Muscle of leg (tissue), 11 donors: ENCODE measurements around the gene SOCS4. TPM values are rescaled to one million over a fixed set of nuclear protein-coding genes. Genes with fewer than 3 reads are reported as not detected.

Experiments
- DNase-seq: peaks from one replicate; pipeline ENCODE4 v3.0.0; 2013
- H3K27ac ChIP-seq: one replicate; pipeline ENCODE4 v1.5.1; 2013; ENCODE audit warnings: mild to moderate bottlenecking, low read length, control low read depth
- H3K27me3 ChIP-seq: one replicate; pipeline ENCODE4 v1.6.1; 2013; ENCODE audit warnings: low read length; ENCODE audit not compliant: control insufficient read depth, insufficient read depth
- H3K36me3 ChIP-seq: one replicate; pipeline ENCODE4 v1.6.1; 2013; ENCODE audit warnings: low read length; ENCODE audit not compliant: control insufficient read depth, insufficient read depth
- H3K4me1 ChIP-seq: one replicate; pipeline ENCODE4 v1.6.1; 2013; ENCODE audit warnings: low read length; ENCODE audit not compliant: control insufficient read depth, insufficient read depth
- H3K4me3 ChIP-seq: one replicate; pipeline ENCODE4 v1.5.1; 2013; ENCODE audit warnings: low read length, control low read depth
- H3K9me3 ChIP-seq: replicated peaks from 2 replicates; pipeline ENCODE4 v1.6.1; 2013; ENCODE audit warnings: low read depth, low read length; ENCODE audit not compliant: control insufficient read depth
- WGBS: methylation state at CpG from one replicate; pipeline ENCODE4 v1.1.5; 2013; ENCODE audit warnings: missing lambda C conversion rate; ENCODE audit not compliant: insufficient coverage; 5-methylcytosine and 5-hydroxymethylcytosine counted together
- polyA plus RNA-seq, 8 donors: library from polyadenylated mRNA; unstranded; fragments of 120-200 nt; gene quantifications; one replicate each; pipeline versions ENCODE4 v1.2.1 to v1.2.3, GENCODE V29; 2013; ENCODE audit warnings: inconsistent platforms in 1 of 8, low replicate concordance in 1 of 8; ENCODE audit not compliant: insufficient read length in 8 of 8, insufficient read depth in 1 of 8
- total RNA-seq: library from RNA; stranded (reverse); fragments of 120-200 nt; gene quantifications from one replicate; pipeline ENCODE4 v1.2.4, GENCODE V29; 2013

Gene SOCS4
- total and polyA plus RNA-seq, 9 donors: 6.4 to 11.5 (median 9.4) TPM

DNA sequence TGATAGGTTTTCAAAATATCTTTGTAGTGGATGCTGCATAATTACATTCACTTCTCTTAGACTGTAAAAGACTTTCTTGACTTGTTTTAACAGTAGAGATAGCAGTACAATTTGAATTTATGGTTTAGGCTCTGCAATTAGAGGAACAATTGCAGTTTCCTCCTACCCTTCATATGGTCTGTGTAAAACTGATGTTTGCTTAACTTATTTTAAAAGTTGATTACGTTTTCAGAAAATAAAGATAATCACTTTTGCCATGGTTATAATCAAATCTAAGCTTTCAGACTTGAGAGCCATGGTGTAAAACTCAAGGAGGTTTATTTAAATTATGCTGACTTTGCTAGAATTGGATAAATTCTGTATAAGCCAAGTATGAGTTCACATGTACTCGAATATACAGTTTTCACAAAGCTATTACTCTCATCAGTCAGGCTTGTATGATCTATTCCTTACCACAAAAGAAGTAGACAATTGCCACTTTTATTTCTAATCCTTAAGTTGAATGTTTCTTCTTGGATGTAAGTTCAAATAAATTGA, 21.9 kb downstream of the SOCS4 start:
- DNase-seq: no peak

DNA sequence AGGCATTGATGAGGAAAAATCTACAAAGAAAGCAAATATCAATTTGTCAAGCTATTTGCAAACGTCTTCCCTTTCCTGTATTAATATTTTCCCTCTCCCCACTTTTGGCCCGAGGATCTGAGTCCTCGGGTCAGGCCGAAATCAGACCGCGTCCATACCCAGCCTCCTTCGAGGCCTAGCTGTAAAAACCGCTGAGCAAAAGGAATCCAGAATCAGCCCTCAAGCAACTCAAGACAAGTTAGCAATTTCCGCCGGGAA, 24.1 kb downstream of the SOCS4 start:
- Histone ChIP-seq H3K27me3 (no peaks in the 10 kb centered on the region), H3K4me3 (peak overlapping the region; percentile 57), H3K4me1 (peaks cover 11% of the 10 kb centered on the region), H3K9me3 (no peaks in the 10 kb centered on the region), H3K36me3 (no peaks in the 10 kb centered on the region), H3K27ac (peak overlapping the region; percentile 99)
- WGBS: 0% methylated on average over 10 of the region's 10 CpGs
- DNase-seq: no peak

More for the DNA sequence above, 21.9 kb downstream of the SOCS4 start:
- Histone ChIP-seq H3K9me3 (no peaks in the 10 kb centered on the region), H3K4me1 (peaks cover 11% of the 10 kb centered on the region), H3K4me3 (no peak overlapping the region), H3K27me3 (no peaks in the 10 kb centered on the region), H3K27ac (no peak overlapping the region), H3K36me3 (peaks cover 1% of the 10 kb centered on the region)
- WGBS: no CpG with 5 or more reads among the region's 2 CpGs

DNA sequence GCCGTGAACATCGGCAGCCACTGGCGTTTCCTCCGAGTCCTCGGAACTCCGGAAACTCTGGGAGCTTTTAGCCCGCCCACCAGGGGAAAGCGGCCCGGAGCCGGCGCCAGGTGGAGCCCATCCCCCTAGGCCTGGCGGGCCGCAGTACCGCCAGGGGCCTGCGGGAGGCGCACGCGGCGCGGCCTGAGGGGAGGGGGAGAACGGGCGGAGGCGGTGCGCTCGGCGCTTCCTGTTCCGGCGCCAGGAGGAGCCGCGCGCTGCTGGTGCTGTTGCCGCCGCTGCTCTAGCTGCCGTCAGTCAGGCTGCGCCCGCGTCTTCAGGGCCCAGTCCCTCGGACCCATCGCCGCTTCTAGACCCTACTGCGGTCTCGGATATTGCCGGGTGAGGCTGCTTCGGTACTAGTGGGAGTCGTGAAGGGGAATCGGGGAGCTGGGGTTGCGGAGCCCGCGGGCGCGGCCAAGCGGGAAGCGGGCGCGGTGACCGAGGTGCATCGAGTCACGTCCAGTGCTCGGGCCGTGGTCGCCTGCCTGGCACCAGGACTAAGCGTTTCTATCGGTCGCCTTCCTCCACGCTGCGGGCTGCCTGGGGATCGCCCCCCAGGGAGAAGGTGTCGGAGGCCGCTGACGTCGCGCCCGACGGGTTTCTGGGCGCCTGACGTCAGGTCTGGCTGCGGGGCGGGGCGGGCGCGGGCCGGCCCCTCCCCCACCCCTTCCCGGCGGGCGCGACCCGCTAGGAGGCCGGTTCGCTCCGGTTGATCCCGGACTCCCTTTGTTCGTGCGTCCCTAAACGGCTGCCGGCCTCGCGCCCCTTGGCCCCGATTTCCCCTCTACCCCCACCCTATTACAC, 24.6 kb downstream of the SOCS4 start, which contains the start of gene MAPK1IP1L:
Gene MAPK1IP1L (plus strand): TSS at position 225 of the 846 bp plus-strand sequence. CDS start 10,037 bp downstream, outside the sequence.
- H3K9me3 ChIP-seq: no peaks in the 10 kb centered on the region
- under 1% methylated on average over 75 of the region's 98 CpGs for WGBS
- H3K27ac ChIP-seq: peak within 1 kb of the TSS; percentile 99
- H3K4me3 ChIP-seq: peak within 1 kb of the TSS; percentile 78
- H3K36me3 ChIP-seq: no peaks in the 10 kb centered on the region
- no peaks in the 10 kb centered on the region for H3K27me3 ChIP-seq
- DNase-seq: peak; percentile 97
- H3K4me1 ChIP-seq: peaks cover 11% of the 10 kb centered on the region

DNA sequence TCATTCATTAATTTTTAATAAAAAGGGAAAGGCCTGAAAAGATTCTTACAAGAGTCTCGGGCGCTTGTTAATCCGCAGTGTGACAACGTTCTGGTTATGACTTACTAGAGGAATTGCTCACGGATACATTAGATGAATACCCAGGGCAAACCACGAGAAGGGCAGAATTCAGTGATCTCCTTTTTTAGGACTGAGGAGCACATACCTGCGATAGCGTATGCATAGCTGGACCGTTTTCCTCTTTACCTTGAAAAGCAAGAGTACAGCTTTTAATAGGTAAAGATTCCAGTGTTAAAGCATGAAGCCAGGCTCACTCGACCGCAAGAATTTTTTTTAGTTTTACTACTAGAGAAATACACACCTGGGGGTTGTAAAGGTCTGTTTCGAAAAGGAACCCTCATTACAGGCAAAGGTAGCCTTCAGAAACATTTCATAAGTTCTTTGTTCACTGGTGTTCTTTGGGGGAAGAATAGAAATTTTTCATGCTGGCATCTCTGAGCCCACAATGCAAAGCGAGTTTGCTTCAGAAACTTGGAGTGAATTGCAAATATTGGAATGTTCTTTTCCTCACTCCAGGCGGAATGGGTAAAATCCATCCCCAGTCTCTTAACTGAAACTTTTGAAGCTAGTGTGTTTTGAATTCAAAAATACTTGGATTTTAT, 25.4 kb downstream of the SOCS4 start:
- no peaks in the 10 kb centered on the region for H3K27me3 ChIP-seq
- WGBS: 0% methylated on average over 6 of the region's 14 CpGs
- peak overlapping the region; percentile 78 for H3K4me3 ChIP-seq
- H3K27ac ChIP-seq: peak overlapping the region; percentile 98
- peaks cover 11% of the 10 kb centered on the region for H3K4me1 ChIP-seq
- no peaks in the 10 kb centered on the region for H3K36me3 ChIP-seq
- no peaks in the 10 kb centered on the region for H3K9me3 ChIP-seq
- DNase-seq: peak; percentile 54

DNA sequence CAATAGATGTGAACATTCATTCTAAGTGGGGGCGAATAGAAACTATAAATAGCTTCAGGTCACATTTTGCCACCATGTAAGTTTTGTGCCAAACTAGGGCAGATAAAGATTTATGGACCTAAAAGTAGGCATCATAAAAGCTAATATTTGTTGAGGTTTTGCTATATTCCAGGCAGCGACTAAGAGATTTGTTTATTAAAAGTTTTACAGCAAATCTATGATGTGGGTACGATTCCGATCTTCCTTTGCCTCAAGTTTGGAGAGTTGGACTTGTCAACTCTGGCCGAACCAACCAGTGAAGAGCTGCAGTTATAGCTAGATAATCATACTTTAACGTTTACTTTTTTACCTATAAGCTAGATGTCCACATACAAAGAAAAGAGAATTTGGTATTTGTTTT, 26.0 kb downstream of the SOCS4 start:
- WGBS: 40% methylated on average over 1 of the region's 6 CpGs
- Histone ChIP-seq H3K4me3 (no peak overlapping the region), H3K4me1 (peaks cover 11% of the 10 kb centered on the region), H3K27ac (peak overlapping the region; percentile 98), H3K9me3 (no peaks in the 10 kb centered on the region), H3K27me3 (no peaks in the 10 kb centered on the region), H3K36me3 (peaks cover 3% of the 10 kb centered on the region)
- no peak for DNase-seq

DNA sequence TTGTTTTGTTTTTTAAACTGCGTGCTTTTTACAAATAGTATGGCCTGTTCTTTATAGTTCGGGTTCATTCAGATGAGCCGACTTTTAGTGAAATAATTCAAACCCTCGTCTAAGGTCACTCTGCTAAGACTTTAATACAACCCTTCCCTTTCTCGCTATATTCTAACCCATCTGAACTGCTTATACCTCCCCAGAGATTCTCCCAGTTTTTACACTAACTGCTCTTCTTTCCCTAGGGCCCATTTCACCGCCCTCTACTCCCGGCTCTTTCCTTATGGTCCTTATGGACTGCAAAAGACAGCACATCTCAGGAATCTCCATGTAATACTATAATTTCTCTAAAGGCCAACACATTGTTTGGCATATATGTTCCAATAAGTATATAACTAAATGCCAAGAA, 26.5 kb downstream of the SOCS4 start:
- DNase-seq: no peak
- Histone ChIP-seq H3K4me1 (peaks cover 11% of the 10 kb centered on the region), H3K4me3 (no peak overlapping the region), H3K27me3 (no peaks in the 10 kb centered on the region), H3K9me3 (no peaks in the 10 kb centered on the region), H3K27ac (no peak overlapping the region), H3K36me3 (peaks cover 4% of the 10 kb centered on the region)
- 86% methylated on average over 4 of the region's 7 CpGs for WGBS

DNA sequence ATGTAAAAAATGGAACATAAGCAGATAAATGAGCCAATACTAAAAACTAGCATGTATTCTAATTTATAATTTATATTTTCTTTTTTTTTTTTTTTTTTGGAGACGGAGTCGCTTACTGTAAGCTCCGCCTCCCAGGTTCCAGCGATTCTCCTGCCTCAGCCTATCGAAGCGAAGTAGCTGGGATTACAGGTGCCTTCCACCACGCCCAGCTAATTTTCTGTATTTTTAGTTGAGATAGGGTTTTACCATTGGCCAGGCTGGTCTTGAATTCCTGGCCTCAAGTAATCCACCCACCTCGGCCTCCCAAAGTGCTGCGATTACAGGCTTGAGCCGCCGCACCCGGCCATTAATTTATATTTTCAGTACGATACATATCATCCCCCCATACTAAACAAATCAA, 27.1 kb downstream of the SOCS4 start:
- 98% methylated on average over 5 of the region's 13 CpGs for WGBS
- H3K4me1 ChIP-seq: peaks cover 11% of the 10 kb centered on the region
- H3K27ac ChIP-seq: no peak overlapping the region
- no peaks in the 10 kb centered on the region for H3K27me3 ChIP-seq
- H3K36me3 ChIP-seq: peaks cover 4% of the 10 kb centered on the region
- DNase-seq: no peak
- no peaks in the 10 kb centered on the region for H3K9me3 ChIP-seq
- no peak overlapping the region for H3K4me3 ChIP-seq

DNA sequence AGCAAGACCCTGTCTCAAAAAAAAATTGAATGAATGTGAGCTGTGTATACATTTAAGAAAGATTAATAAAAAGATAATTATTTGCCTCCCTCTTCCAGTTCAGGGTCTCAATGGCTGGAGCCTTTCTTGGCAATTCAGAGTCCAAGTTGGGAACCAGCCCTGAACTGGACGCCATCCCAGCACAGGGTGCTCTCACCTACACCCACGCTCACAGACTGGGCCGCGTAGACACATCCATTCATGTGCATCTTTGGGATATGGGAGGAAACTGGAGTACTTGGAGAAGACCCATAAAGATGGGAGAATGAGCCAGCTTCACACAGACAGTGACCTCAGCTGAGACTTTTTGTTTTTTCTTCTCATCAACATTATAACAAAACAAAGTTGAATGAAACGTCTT, 30.9 kb downstream of the SOCS4 start:
- Histone ChIP-seq H3K4me1 (no peaks in the 10 kb centered on the region), H3K9me3 (no peaks in the 10 kb centered on the region), H3K27me3 (no peaks in the 10 kb centered on the region), H3K4me3 (no peak overlapping the region), H3K27ac (no peak overlapping the region), H3K36me3 (peaks cover 16% of the 10 kb centered on the region)
- DNase-seq: no peak
- no CpG with 5 or more reads among the region's 5 CpGs for WGBS

DNA sequence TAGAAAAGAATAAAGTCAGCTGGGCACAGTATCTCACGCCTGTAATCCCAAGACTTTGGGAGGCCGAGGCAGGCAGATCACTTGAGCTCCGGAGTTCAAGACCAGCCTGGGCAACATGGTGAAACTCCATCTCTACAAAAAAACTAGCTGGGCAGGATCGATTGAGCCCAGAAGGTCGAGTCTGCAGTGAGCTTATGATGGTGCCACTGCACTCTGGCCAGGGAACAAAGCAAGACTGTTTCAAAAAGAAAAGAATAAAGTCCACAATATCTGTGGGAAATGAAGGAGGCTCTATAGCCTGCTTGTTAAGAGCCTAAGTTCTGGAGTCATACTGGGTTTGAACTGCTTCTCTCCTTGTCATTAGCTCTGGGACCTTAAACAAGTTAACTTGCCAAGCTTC, 32.3 kb downstream of the SOCS4 start:
- DNase-seq: no peak
- WGBS: no CpG with 5 or more reads among the region's 5 CpGs
- no peaks in the 10 kb centered on the region for H3K9me3 ChIP-seq
- no peaks in the 10 kb centered on the region for H3K27me3 ChIP-seq
- no peak overlapping the region for H3K4me3 ChIP-seq
- no peaks in the 10 kb centered on the region for H3K4me1 ChIP-seq
- no peak overlapping the region for H3K27ac ChIP-seq
- peaks cover 22% of the 10 kb centered on the region for H3K36me3 ChIP-seq

DNA sequence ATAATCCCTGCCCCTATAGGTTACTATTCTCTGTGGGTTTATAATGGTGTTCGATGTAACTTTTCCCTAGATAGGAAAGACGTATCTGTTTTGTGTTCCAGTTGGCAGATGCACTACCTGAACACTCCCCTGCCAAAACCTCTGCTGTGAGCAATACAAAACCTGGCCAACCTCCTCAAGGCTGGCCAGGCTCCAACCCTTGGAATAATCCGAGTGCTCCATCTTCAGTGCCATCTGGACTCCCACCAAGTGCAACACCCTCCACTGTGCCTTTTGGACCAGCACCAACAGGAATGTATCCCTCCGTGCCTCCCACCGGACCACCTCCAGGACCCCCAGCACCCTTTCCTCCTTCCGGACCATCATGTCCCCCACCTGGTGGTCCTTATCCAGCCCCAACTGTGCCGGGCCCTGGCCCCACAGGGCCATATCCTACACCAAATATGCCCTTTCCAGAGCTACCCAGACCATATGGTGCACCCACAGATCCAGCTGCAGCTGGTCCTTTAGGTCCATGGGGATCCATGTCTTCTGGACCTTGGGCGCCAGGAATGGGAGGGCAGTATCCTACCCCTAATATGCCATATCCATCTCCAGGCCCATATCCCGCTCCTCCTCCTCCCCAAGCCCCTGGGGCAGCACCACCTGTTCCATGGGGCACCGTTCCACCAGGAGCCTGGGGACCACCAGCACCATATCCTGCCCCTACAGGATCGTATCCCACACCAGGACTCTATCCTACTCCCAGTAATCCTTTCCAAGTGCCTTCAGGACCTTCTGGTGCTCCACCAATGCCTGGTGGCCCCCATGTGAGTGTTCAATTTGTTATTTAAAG, 35.7 kb downstream of the SOCS4 start:
- H3K9me3 ChIP-seq: no peaks in the 10 kb centered on the region
- no peaks in the 10 kb centered on the region for H3K27me3 ChIP-seq
- peaks cover 2% of the 10 kb centered on the region for H3K4me1 ChIP-seq
- DNase-seq: no peak
- H3K27ac ChIP-seq: no peak overlapping the region
- no peak overlapping the region for H3K4me3 ChIP-seq
- WGBS: 63% methylated on average over 8 of the region's 11 CpGs
- peaks cover 24% of the 10 kb centered on the region for H3K36me3 ChIP-seq
